PFSK-1 (cell line): ENCODE measurements around the gene RPL36A.

Experiments used
- REST ChIP-seq, 2 experiments: IDR thresholded peaks; 2 replicates each; pipeline versions ENCODE4 v1.6.1 to v1.8.0; 2011 to 2012; ENCODE audit warnings: low read depth in 2 of 2, low read length in 2 of 2, control low read depth in 1 of 2, inconsistent platforms in 1 of 2, mild to moderate bottlenecking in 1 of 2, moderate library complexity in 1 of 2; ENCODE audit not compliant: insufficient read depth in 1 of 2
- TAF1 ChIP-seq: IDR thresholded peaks from 2 replicates; pipeline ENCODE4 v1.6.1; 2012; ENCODE audit warnings: low read length, control low read depth, borderline replicate concordance; ENCODE audit not compliant: insufficient read depth

GRCh38 chrX:101417190-101417589, 26.4 kb downstream of the RPL36A start:
- TF ChIP-seq REST (IDR thresholded peaks at IDR 0.05; ENCODE audit: insufficient read depth in 1 of 2, low read depth in 2 of 2, low read length in 2 of 2) (no peak), TAF1 (no peak)
